Fibroblast of peridontal ligament (primary cell): ENCODE data around the gene PRM2.
"Not testable (repeated sequence)": the region's sequence is repeated elsewhere in the genome, so short reads cannot be mapped to it uniquely, and the experiment has no call there.

Experiments
- DNase-seq: peaks from one replicate; pipeline ENCODE4 v3.0.0-alpha.2; 2010; ENCODE audit errors: extremely low read depth

PRM2 gene

GRCh38 chr16:11289696-11290095, 13.4 kb upstream of the PRM2 start:
- DNase-seq, result not testable (repeated sequence)

DNA sequence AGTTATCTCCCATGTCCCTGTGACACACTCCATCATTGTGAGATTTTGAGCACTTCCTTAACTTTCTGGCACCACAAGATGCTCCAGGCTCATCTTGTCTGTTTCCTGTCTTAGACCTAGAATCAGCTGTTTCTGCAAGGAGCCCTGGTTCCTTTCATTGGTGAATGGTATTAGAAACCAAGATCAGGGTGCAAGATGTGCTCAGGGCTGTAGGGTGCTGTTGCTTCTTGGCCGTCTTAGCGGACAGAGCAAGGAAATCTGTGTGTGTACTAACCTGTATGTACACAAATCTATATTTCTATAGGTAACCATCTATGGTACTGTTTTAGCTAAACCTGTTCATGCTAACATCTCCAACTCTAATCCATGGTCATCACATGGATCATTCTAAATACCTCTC, 12.9 kb upstream of the PRM2 start:
- DNase-seq, result no peak

- no peak for DNase-seq
Observed at GRCh38 chr16:11285842-11286241, 9.6 kb upstream of the PRM2 start.

- peak; percentile 19 for DNase-seq
Observed at GRCh38 chr16:11283820-11284248, 7.6 kb upstream of the PRM2 start.

- no peak for DNase-seq
Observed at GRCh38 chr16:11280616-11281522, 4.6 kb upstream of the PRM2 start, which contains the start of gene PRM1. PRM1 (minus strand) TSS chr16:11281330; CDS start chr16:11281238, 92 bp downstream.

- no peak for DNase-seq
Observed at GRCh38 chr16:11278681-11279628, 2.7 kb upstream of the PRM2 start.

DNA sequence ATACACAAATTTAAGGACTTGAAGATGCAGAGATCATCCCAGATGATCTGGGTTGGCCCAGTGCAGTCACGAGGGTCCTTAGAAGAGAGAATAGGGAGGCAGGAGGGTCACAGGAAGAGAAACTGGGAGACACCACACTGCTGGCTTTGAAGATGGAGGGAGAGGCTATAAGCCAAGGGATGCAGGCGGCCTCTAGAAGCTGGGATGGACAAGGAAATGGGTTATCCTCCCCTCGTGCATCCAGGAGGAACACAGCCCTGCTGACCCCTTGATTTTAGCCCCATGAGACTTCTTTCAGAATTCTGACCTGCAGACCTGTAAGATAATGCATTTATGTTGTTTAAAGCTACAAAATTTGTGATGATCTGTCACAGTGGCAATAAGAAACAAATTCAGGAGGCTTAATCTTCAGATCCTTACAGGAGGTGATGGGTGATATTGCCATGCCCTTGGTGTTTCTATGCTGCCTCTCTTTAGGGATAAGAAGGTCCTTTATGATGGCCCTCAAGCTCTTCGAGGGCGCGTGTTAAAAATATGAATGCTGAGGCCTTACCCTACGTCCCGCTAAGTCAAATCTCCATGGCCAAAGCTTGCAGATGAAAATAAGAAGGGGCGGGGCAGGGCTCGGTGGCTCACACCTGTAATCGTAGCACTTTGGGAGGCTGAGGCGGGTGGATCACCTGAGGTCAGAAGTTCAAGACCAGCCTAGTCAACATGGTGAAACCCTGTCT, 1.5 kb upstream of the PRM2 start:
- no peak for DNase-seq

DNA sequence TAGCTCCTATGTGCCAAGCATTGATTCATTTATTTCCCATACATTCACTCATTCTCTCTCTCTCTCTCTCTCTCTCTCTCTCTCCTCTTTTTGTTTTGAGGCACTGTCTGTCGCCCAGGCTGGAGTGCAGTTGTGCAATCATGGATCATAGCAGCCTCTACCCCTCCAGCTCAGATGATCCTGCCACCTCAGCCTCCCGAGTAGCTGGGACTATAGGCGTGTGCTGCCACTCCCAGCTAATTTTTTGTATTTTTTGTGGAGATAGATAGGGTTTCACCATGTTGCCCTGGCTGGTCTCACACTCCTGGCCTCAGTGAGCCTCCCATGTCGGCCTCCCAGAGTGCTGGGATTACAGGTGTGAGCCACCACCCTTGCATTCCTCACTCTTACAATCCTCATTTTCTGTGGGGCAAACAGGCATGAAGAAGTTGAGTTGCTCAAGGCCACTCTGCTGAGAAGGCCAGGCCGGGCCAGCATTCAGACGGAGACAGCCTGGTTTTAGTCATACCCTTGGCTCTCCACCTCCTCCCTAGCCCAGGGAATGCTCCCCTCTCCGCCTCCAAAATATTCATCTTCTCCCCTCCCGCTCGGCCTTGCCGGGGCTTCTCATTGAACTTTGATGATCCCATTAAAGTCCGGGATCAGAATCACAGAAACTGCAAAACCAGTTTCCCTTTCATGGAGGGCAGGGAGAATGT, 765 bp upstream of the PRM2 start:
- DNase-seq, result no peak

DNA sequence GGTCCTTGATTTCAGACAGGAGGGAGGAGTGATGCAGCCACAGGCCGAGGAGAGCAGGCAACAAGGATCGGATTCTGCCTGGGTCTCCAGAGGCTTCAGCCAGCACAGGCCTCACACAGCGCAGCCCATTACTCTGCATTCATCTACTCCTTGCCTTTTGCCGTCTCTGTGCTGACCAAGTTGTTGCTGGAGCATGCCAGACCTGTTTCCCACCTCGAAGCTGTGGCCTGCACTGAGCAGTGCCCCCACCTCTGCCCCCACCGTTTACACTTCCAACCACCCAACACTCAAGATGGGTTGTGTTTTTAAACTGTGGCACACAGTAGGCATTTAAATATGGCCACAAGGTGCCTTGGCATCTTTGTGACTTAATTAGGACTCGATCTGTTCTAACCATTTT, 1.3 kb downstream of the PRM2 start:
- DNase-seq, result no peak

GRCh38 chr16:11273721-11274324, 2.5 kb downstream of the PRM2 start:
- no peak for DNase-seq

- DNase-seq, result no peak
Observed at GRCh38 chr16:11272921-11273720, 3.2 kb downstream of the PRM2 start, which contains the start of gene PRM3. PRM3 (minus strand) TSS chr16:11273629; CDS start chr16:11273595, 34 bp downstream.

- DNase-seq, result no peak
Observed at GRCh38 chr16:11272484-11272883, 3.8 kb downstream of the PRM2 start.

- DNase-seq, result no peak
Observed at GRCh38 chr16:11271610-11272009, 4.7 kb downstream of the PRM2 start.

DNA sequence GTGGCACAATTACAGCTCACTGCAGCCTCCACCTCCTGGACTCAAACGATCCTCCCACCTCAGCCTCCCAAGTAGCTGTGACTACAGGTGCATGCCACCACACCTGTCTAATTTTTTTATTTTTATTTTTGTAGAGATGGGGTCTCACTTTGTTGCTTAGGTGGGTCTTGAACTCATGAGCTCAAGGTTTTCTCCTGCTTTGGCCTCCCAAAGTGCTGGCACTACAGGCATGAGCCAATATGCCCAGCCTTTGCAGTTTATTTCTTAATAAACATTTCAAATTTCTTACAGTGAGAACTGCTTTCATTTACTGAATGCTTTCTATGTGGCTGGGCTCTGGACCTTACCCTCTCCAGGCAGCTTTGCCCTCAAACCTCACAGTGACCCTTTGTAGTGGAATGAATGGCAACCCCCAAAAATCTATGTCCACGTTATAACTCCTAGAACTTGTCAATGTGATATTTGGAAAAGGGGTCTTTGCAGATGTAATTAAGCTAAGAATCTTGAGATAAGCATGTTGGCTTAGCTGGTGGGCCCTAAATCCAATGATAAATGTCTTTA, 5.6 kb downstream of the PRM2 start:
- no peak for DNase-seq

GRCh38 chr16:11268921-11269375, 7.3 kb downstream of the PRM2 start, which contains the start of gene TNP2:
TNP2 (minus strand) TSS chr16:11269325; CDS start chr16:11269262, 63 bp downstream.
- DNase-seq, result no peak

- no peak for DNase-seq
Observed at GRCh38 chr16:11265124-11265523, 11.2 kb downstream of the PRM2 start.

GRCh38 chr16:11264155-11264832, 12.0 kb downstream of the PRM2 start:
- DNase-seq, result no peak

DNA sequence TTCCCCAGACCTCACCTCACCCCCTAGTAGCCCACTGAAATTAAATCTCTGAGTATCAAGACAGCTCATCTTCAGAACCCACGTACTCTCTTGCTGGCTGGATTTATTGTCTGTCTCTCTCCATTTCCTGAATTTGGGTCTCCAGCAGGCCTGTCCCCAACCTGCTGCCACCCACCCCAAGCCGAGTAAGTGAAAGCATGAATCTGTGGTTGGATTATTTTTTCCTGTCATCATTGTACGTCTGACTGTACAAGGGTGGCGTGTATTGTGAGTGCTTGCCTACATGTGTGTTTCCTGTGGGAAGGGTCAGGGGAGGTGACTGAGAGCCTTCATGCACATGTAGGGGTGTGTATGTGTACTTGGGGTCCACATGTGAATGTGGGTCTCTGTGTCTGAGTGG, 12.5 kb downstream of the PRM2 start:
- no peak for DNase-seq

GRCh38 chr16:11262915-11263314, 13.4 kb downstream of the PRM2 start:
- DNase-seq, result no peak
